GM21360 (cell line): ENCODE results near the gene LIPI.
"Not testable (repeated sequence)": the region's sequence is repeated elsewhere in the genome, so short reads cannot be mapped to it uniquely, and the experiment has no call there.

Experiments used
- ATAC-seq: cut with Tn5 transposase; IDR thresholded peaks from one replicate; pipeline ENCODE4 v1.9.1; 2021; ENCODE audit warnings: mild to moderate bottlenecking, moderate library complexity; ENCODE audit not compliant: unreplicated experiment

The LIPI gene

DNA sequence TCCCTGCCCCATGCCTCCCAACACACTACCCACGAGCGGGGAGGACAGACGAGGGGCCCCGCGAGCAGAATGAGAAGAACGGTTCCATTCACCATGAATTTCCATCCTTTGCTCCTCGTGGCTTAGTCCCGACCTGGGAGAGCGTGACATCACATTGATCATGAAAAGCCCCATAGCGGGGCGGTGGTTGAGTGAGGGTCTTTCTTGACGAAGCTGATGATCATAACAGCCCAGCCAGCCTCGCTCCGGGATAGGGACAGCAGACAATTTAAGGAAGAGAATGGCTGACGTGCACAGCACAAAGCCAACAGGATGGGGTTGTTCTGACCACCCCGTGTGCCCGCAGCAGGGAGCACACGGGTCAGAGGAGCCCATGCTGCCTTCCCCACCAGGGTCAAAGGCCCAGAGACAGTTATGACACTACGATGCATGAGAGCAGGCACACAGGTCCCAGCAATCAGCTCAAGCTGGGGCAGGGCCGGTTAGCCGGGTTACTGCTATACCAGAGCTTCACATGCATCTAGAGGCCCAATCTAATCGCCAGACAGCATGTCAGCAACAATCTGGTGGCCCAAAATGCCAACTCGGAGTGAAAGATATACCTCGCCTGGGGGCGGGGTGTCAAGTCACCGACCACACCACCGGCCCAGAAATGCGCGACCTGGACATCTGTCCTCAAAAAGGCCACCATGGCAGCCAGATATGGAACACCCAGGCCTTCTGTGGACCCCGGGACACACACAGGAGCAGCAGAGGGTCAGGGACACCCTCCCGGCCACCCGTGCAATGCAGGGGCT lies 135.2 kb downstream of the LIPI start:
- no peak for ATAC-seq

- ATAC-seq = no peak
Observed at GRCh38 chr21:14074177-14074576, 136.6 kb downstream of the LIPI start.

GRCh38 chr21:14073615-14074014 lies 137.1 kb downstream of the LIPI start:
- no peak for ATAC-seq

GRCh38 chr21:14072761-14073535 lies 137.8 kb downstream of the LIPI start:
- no peak for ATAC-seq

GRCh38 chr21:14071902-14072734 lies 138.6 kb downstream of the LIPI start:
- no peak for ATAC-seq

DNA sequence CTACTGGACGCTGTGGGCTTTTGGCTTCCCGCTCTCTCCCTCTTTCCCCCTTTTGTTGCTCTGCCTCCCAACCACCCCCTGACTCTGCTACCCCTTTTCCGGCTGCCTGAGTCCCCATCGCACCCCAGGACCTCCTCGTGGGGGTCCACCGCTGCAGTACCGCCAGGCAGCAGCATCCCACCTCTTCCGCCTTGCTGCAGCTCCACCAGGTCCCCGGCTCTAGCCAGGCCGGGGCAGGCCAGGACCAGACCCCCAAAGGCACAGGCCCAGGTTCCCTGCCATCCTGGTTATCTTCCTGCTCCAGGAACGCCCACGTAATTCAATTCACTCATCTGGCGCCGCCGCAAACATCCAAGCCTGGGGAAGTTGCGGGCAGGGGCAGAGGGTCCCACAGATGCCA lies 139.8 kb downstream of the LIPI start:
- ATAC-seq = no peak

DNA sequence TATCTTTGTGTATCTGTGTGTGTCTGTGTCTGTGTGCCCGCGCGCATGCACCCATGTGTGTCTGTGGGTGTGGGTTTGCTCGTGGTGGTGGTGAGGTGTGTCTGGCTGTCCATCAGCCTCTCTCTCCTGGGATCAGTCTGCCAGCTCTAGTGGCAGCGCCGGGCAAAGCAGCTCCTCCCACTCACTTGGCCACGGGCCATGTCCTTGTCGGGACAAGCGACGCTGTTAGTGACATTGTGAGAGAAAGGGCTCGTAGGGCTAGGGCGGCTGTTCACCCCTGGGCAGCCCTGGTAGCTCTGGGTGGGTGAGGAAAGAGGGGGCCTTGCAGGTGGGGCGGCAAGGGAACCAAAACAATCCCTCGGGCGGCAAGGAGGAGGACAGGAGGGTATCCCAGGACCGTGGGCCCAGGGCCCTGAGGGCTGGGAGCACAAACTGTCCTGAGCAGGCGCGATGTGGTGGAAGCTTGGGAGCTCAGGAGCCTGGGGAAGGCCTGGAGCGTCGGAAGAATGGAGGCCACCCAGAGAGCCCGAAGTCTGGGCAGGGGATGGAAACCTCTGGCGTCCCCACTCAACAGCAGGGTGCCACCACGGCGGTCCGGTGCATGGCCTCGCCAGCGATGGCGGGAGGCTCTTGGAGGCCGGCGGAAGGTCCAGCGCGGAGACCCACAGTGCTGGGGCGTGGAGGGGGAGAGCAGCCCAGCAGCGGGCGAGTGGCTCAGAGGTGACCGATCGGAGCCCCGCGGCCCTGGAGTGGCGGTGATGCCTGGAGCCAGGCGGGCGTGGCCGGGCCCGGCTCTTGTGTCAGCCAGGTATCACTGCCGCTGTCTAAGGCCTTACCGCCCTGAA lies 140.5 kb downstream of the LIPI start:
- no peak for ATAC-seq

DNA sequence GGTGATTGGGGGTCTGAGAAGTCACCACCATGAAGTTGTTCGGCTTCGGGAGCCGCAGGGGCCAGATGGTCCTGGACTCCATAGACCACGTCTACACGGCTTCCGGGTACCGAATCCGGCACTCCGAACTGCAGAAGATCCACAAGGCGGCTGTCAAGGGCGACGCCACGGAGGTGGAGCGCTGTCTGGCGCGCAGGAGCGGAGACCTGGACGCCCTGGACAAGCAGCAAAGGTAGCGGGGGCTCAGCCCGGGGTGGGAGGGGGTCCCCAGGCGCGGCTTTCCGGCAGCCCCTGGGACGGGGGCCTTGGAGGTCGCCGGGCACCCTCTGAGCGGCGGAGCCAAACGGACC lies 146.5 kb downstream of the LIPI start:
- no peak for ATAC-seq

DNA sequence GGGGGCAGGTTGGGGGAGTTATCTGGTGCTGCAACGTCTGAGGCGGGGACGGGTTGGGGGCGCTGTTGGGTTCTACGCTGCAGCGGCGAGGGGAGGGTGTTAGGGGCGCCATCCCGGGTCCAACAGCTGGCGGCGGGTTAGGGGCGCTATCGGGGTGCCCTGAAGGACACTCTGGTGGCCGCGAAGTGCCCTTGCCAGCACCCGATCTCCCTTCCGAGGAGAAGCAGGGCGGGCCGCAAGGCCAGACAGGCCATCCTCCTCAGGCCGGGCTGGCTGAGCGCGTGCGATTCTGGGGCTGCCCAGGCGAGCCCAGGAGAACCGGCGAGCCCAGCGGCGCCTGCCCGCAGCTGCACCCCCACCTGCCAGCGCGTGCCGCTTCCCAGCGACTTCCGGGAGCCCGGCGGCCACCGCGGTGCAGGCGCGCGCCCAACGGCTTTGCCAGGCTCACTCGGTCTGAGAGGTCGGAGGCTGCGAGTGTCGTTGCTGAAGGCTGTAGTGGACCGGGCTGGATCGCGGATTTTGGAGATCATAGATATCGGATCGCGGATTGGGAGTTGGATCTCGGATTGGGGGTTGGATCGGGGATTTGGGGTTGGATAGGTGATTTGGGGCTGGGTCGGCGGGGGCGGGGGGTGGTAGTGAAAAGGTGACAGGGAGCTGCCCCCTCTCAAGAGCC lies 147.0 kb downstream of the LIPI start:
- not testable (repeated sequence) for ATAC-seq

DNA sequence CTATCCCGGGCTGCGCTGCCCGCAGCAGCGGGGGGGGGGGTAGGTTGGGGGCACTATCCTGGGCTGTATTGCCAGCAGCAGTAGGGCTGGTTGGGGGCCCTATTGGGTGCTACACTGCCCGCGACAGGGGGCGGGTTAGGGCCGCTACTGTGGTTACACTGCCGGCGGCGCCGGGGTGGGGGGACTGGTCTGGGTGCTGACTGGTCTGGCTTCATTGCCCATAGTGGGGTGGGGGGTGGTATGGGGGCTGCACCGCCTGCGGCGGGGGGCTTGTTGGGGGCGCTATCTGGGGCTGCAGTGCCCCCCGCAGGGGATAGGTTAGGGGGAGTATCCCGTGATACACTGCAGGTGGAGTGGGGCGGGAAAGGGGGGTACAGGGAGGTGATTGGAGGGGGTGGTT lies 148.1 kb downstream of the LIPI start:
- ATAC-seq = not testable (repeated sequence)

GRCh38 chr21:14061820-14062219 lies 148.9 kb downstream of the LIPI start:
- not testable (repeated sequence) for ATAC-seq

DNA sequence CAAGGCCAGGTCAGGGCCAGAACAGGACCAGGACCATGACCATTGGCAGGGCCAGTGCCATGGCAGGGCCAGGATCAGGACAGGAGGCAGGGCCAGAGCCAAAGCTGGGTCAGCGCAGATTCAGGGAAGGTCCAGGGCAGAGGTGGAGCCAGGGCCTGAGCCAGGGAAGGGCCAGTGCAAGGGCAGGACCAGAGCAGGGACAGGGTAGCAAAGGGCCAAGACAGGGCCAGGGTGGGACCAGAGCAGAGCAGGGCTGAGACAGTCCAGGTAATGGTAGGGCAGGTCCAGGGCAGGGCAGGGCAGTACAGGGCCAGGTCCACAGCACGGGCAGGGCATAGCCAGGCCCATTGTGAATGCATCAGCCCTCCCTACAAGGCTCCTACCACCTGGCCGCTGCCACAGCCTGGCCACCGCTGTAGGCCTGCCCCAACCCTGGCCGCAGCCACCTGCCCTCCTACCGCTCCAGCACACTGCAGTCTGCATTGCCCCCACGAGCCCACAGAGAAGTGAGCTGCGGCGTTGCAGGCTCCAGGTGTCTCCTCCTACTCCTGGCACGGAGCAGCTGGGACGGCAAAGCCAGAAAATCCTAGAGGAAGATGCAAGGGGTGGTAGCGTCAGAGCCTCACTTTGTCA lies 151.6 kb downstream of the LIPI start:
- ATAC-seq = not testable (repeated sequence)
